ENCODE results near the gene MARK2.

MARK2 gene

GRCh38 chr11:63914896-63915691 is 76.2 kb downstream of the MARK2 start:
- no peak for TF ChIP-seq CTCF (IDR thresholded peaks at IDR 0.05; ENCODE audit: low read depth, low read length, poor library complexity, severe bottlenecking)
- no peak for TF ChIP-seq EZH2phosphoT487 (IDR thresholded peaks at IDR 0.05; ENCODE audit: borderline replicate concordance, low read length)
- peaks cover 35% of the 10 kb centered on the region for H3K4me1 ChIP-seq (ENCODE audit: control insufficient read depth, low read length)
- no peaks in the 10 kb centered on the region for H3K9me2 ChIP-seq (replicated peaks; ENCODE audit: control insufficient read depth, low read length)
- H3K4me2 ChIP-seq (ENCODE audit: low read length): no peak overlapping the region
- no peaks in the 10 kb centered on the region for H3K36me3 ChIP-seq (ENCODE audit: control insufficient read depth, low read length)
- H4K20me1 ChIP-seq (ENCODE audit: control insufficient read depth, insufficient read depth, low read depth, low read length): no peaks in the 10 kb centered on the region
- H3K9me3 ChIP-seq (ENCODE audit: control insufficient read depth, insufficient read depth, low read length): no peaks in the 10 kb centered on the region
- peaks cover 6% of the 10 kb centered on the region for H3F3A ChIP-seq (ENCODE audit: control insufficient read depth, insufficient read depth)
- H3K79me2 ChIP-seq (ENCODE audit: control insufficient read depth, low read length): no peaks in the 10 kb centered on the region
- H3K27ac ChIP-seq (ENCODE audit: low read depth, low read length): no peak overlapping the region
- H3K4me3 ChIP-seq (ENCODE audit: low read length): no peak overlapping the region
- peaks cover 32% of the 10 kb centered on the region for H3K27me3 ChIP-seq (ENCODE audit: control insufficient read depth, low read length)

- Histone ChIP-seq H3K4me2 (ENCODE audit: low read length) (peak overlapping the region; percentile 87), H3K36me3 (ENCODE audit: control insufficient read depth, low read length) (no peaks in the 10 kb centered on the region), H3K4me1 (ENCODE audit: control insufficient read depth, low read length) (peaks cover 38% of the 10 kb centered on the region), H3K4me3 (ENCODE audit: low read length) (peak overlapping the region; percentile 70), H3K79me2 (ENCODE audit: control insufficient read depth, low read length) (no peaks in the 10 kb centered on the region), H3K27ac (ENCODE audit: low read depth, low read length) (no peak overlapping the region), H3K9me3 (ENCODE audit: control insufficient read depth, insufficient read depth, low read length) (no peaks in the 10 kb centered on the region), H3K27me3 (ENCODE audit: control insufficient read depth, low read length) (peaks cover 41% of the 10 kb centered on the region), H4K20me1 (ENCODE audit: control insufficient read depth, insufficient read depth, low read depth, low read length) (no peaks in the 10 kb centered on the region), H3F3A (ENCODE audit: control insufficient read depth, insufficient read depth) (peaks cover 6% of the 10 kb centered on the region), H3K9me2 (replicated peaks; ENCODE audit: control insufficient read depth, low read length) (no peaks in the 10 kb centered on the region)
- TF ChIP-seq CTCF (IDR thresholded peaks at IDR 0.05; ENCODE audit: low read depth, low read length, poor library complexity, severe bottlenecking) (peak; percentile 56), EZH2phosphoT487 (IDR thresholded peaks at IDR 0.05; ENCODE audit: borderline replicate concordance, low read length) (no peak)
Measured at GRCh38 chr11:63915961-63916836, 77.3 kb downstream of the MARK2 start.

- H3K9me2 ChIP-seq (replicated peaks; ENCODE audit: control insufficient read depth, low read length): no peaks in the 10 kb centered on the region
- H3K27me3 ChIP-seq (ENCODE audit: control insufficient read depth, low read length): peaks cover 49% of the 10 kb centered on the region
- no peaks in the 10 kb centered on the region for H3K9me3 ChIP-seq (ENCODE audit: control insufficient read depth, insufficient read depth, low read length)
- H3K4me1 ChIP-seq (ENCODE audit: control insufficient read depth, low read length): peaks cover 38% of the 10 kb centered on the region
- H3K79me2 ChIP-seq (ENCODE audit: control insufficient read depth, low read length): no peaks in the 10 kb centered on the region
- no peak within 1 kb of the TSS for H3K27ac ChIP-seq (ENCODE audit: low read depth, low read length)
- H3F3A ChIP-seq (ENCODE audit: control insufficient read depth, insufficient read depth): peaks cover 6% of the 10 kb centered on the region
- H3K4me2 ChIP-seq (ENCODE audit: low read length): peak within 1 kb of the TSS; percentile 87
- peak within 1 kb of the TSS; percentile 73 for H3K4me3 ChIP-seq (ENCODE audit: low read length)
- no peak for TF ChIP-seq EZH2phosphoT487 (IDR thresholded peaks at IDR 0.05; ENCODE audit: borderline replicate concordance, low read length)
- no peaks in the 10 kb centered on the region for H4K20me1 ChIP-seq (ENCODE audit: control insufficient read depth, insufficient read depth, low read depth, low read length)
- no peaks in the 10 kb centered on the region for H3K36me3 ChIP-seq (ENCODE audit: control insufficient read depth, low read length)
Measured at GRCh38 chr11:63916837-63917691, 78.2 kb downstream of the MARK2 start, which contains the start of gene RCOR2. Gene RCOR2 (minus strand): TSS chr11:63917164. CDS start chr11:63916456, 708 bp downstream.

Data from DOHH2 (cell line).